HEK293 (cell line): ENCODE measurements around the gene LRP5.

ENCODE experiments used
- GLIS2 ChIP-seq: fragments of 450-650 bp; formaldehyde crosslinking; IDR thresholded peaks from 2 replicates; pipeline ENCODE4 v1.5.1; 2016; ENCODE audit warnings: missing biosample characterization, missing genetic modification characterization
- IKZF3 ChIP-seq: fragments of 450-650 bp; IDR thresholded peaks from 2 replicates; pipeline ENCODE4 v1.5.0; 2018; ENCODE audit warnings: missing biosample characterization, mild to moderate bottlenecking, missing genetic modification characterization, moderate library complexity
- INSM2 ChIP-seq: fragments of 450-650 bp; formaldehyde crosslinking; IDR thresholded peaks from 2 replicates; pipeline ENCODE4 v1.5.1; 2016; ENCODE audit warnings: missing biosample characterization, missing genetic modification characterization
- OSR2 ChIP-seq: fragments of 450-650 bp; formaldehyde crosslinking; IDR thresholded peaks from 2 replicates; pipeline ENCODE4 v1.5.1; 2016; ENCODE audit warnings: missing biosample characterization, missing genetic modification characterization
- PRDM6 ChIP-seq: fragments of 450-650 bp; formaldehyde crosslinking; IDR thresholded peaks from 2 replicates; pipeline ENCODE4 v1.5.1; 2017; ENCODE audit warnings: missing biosample characterization, missing genetic modification characterization
- TRIM28 ChIP-seq: IDR thresholded peaks from 2 replicates; pipeline ENCODE4 v1.6.1; 2011; ENCODE audit warnings: low read length, control low read depth, borderline replicate concordance
- ZBTB11 ChIP-seq: fragments of 450-650 bp; formaldehyde crosslinking; conservative IDR thresholded peaks from 2 replicates; pipeline ENCODE4 v1.5.1; 2016; ENCODE audit warnings: low read depth, missing biosample characterization, missing genetic modification characterization
- ZBTB17 ChIP-seq: fragments of 450-650 bp; formaldehyde crosslinking; IDR thresholded peaks from 2 replicates; pipeline ENCODE4 v1.5.1; 2016; ENCODE audit warnings: missing biosample characterization, missing genetic modification characterization
- ZFP3 ChIP-seq: fragments of 450-650 bp; formaldehyde crosslinking; IDR thresholded peaks from 2 replicates; pipeline ENCODE4 v1.5.1; 2016; ENCODE audit warnings: low read depth, missing biosample characterization, missing genetic modification characterization
- ZNF10 ChIP-seq: fragments of 450-650 bp; formaldehyde crosslinking; IDR thresholded peaks from 2 replicates; pipeline ENCODE4 v1.5.1; 2017; ENCODE audit warnings: missing biosample characterization, missing genetic modification characterization
- ZNF18 ChIP-seq: fragments of 450-650 bp; formaldehyde crosslinking; IDR thresholded peaks from 2 replicates; pipeline ENCODE4 v1.5.1; 2016; ENCODE audit warnings: missing biosample characterization, missing genetic modification characterization
- ZNF24 ChIP-seq: fragments of 450-650 bp; formaldehyde crosslinking; IDR thresholded peaks from 2 replicates; pipeline ENCODE4 v1.5.1; 2016; ENCODE audit warnings: missing biosample characterization, missing genetic modification characterization
- ZNF248 ChIP-seq: fragments of 450-650 bp; formaldehyde crosslinking; IDR thresholded peaks from 2 replicates; pipeline ENCODE4 v1.5.1; 2017; ENCODE audit warnings: missing biosample characterization, missing genetic modification characterization
- ZNF335 ChIP-seq: fragments of 450-650 bp; formaldehyde crosslinking; conservative IDR thresholded peaks from 2 replicates; pipeline ENCODE4 v1.5.1; 2016; ENCODE audit warnings: missing biosample characterization, missing genetic modification characterization
- ZNF366 ChIP-seq: fragments of 450-650 bp; formaldehyde crosslinking; conservative IDR thresholded peaks from 2 replicates; pipeline ENCODE4 v1.5.1; 2016; ENCODE audit warnings: missing biosample characterization, missing genetic modification characterization
- ZNF394 ChIP-seq: fragments of 450-650 bp; formaldehyde crosslinking; IDR thresholded peaks from 2 replicates; pipeline ENCODE4 v1.5.1; 2016; ENCODE audit warnings: missing biosample characterization, missing genetic modification characterization, mild to moderate bottlenecking, moderate library complexity, borderline replicate concordance
- ZNF621 ChIP-seq: fragments of 450-650 bp; formaldehyde crosslinking; IDR thresholded peaks from 2 replicates; pipeline ENCODE4 v1.5.1; 2017; ENCODE audit warnings: missing biosample characterization, missing genetic modification characterization
- ZNF629 ChIP-seq: fragments of 450-650 bp; formaldehyde crosslinking; IDR thresholded peaks from 2 replicates; pipeline ENCODE4 v1.5.1; 2017; ENCODE audit warnings: missing biosample characterization, missing genetic modification characterization
- ZNF692 ChIP-seq: fragments of 450-650 bp; formaldehyde crosslinking; IDR thresholded peaks from 2 replicates; pipeline ENCODE4 v1.5.1; 2016; ENCODE audit warnings: missing biosample characterization, missing genetic modification characterization
- TF ChIP-seq, protein P1 (sequence below): fragments of 450-650 bp; formaldehyde crosslinking; IDR thresholded peaks from 2 replicates; pipeline ENCODE4 v1.5.1; 2016; ENCODE audit warnings: missing biosample characterization, missing genetic modification characterization
- TF ChIP-seq, protein P2 (sequence below): fragments of 450-650 bp; formaldehyde crosslinking; IDR thresholded peaks from 2 replicates; pipeline ENCODE4 v1.5.1; 2016; ENCODE audit warnings: missing biosample characterization, missing genetic modification characterization
- TF ChIP-seq, protein P3 (sequence below): fragments of 450-650 bp; formaldehyde crosslinking; IDR thresholded peaks from 2 replicates; pipeline ENCODE4 v1.5.1; 2016; ENCODE audit warnings: missing biosample characterization, missing genetic modification characterization

LRP5 gene

GRCh38 chr11:68441466-68442230 lies 129.3 kb downstream of the LRP5 start (continued):
- TF ChIP-seq, protein P1, sequence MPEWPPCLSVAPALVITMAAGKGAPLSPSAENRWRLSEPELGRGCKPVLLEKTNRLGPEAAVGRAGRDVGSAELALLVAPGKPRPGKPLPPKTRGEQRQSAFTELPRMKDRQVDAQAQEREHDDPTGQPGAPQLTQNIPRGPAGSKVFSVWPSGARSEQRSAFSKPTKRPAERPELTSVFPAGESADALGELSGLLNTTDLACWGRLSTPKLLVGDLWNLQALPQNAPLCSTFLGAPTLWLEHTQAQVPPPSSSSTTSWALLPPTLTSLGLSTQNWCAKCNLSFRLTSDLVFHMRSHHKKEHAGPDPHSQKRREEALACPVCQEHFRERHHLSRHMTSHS (tag by site-specific recombination): no peak
- TF ChIP-seq ZNF248 (no peak), ZNF629 (tag by site-specific recombination) (peak; percentile 56; the same call in 1 of the 2 replicates), ZBTB17 (tag by site-specific recombination) (0 out of 2 replicates have a peak, but pooled peaks have one; percentile 26), ZFP3 (tag by site-specific recombination) (0 out of 2 replicates have a peak, but pooled peaks have one; percentile 22), ZNF24 (tag by site-specific recombination) (peak; percentile 59; the same call in 1 of the 2 replicates), ZNF366 (peak; percentile 66), PRDM6 (tag by site-specific recombination) (peak; percentile 97), ZNF621 (no peak), ZNF335 (tag by site-specific recombination) (0 out of 2 replicates have a peak, but pooled peaks have one; percentile 34), ZNF692 (peak; percentile 78; the same call in 1 of the 2 replicates), IKZF3 (tag by site-specific recombination) (peak; percentile 94), ZNF394 (tag by site-specific recombination) (peak; percentile 59), GLIS2 (tag by site-specific recombination) (no peak), OSR2 (tag by site-specific recombination) (peak; percentile 93), ZBTB11 (tag by site-specific recombination) (no peak), ZNF18 (tag by site-specific recombination) (peak; percentile 50; the same call in 1 of the 2 replicates), INSM2 (tag by site-specific recombination) (0 out of 2 replicates have a peak, but pooled peaks have one; percentile 56), TRIM28 (no peak; the same call in 1 of the 2 replicates), ZNF10 (peak; percentile 54; the same call in 1 of the 2 replicates)
- TF ChIP-seq, protein P2, sequence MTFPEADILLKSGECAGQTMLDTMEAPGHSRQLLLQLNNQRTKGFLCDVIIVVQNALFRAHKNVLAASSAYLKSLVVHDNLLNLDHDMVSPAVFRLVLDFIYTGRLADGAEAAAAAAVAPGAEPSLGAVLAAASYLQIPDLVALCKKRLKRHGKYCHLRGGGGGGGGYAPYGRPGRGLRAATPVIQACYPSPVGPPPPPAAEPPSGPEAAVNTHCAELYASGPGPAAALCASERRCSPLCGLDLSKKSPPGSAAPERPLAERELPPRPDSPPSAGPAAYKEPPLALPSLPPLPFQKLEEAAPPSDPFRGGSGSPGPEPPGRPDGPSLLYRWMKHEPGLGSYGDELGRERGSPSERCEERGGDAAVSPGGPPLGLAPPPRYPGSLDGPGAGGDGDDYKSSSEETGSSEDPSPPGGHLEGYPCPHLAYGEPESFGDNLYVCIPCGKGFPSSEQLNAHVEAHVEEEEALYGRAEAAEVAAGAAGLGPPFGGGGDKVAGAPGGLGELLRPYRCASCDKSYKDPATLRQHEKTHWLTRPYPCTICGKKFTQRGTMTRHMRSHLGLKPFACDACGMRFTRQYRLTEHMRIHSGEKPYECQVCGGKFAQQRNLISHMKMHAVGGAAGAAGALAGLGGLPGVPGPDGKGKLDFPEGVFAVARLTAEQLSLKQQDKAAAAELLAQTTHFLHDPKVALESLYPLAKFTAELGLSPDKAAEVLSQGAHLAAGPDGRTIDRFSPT (tag by site-specific recombination): peak; percentile 19; the same call in 1 of the 2 replicates
- TF ChIP-seq, protein P3, sequence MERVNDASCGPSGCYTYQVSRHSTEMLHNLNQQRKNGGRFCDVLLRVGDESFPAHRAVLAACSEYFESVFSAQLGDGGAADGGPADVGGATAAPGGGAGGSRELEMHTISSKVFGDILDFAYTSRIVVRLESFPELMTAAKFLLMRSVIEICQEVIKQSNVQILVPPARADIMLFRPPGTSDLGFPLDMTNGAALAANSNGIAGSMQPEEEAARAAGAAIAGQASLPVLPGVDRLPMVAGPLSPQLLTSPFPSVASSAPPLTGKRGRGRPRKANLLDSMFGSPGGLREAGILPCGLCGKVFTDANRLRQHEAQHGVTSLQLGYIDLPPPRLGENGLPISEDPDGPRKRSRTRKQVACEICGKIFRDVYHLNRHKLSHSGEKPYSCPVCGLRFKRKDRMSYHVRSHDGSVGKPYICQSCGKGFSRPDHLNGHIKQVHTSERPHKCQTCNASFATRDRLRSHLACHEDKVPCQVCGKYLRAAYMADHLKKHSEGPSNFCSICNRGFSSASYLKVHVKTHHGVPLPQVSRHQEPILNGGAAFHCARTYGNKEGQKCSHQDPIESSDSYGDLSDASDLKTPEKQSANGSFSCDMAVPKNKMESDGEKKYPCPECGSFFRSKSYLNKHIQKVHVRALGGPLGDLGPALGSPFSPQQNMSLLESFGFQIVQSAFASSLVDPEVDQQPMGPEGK (tag by site-specific recombination): 0 out of 2 replicates have a peak, but pooled peaks have one; percentile 16
